T-helper 1 cell treated with Interleukin-12 subunit alpha and Interleukin-12 subunit beta and Interleukin-4 antibody, amounts not matched to agents 30 μg/mL and 1 μg/mL, for 36 hours (primary cell): ENCODE measurements around the gene AFM.
"Not testable (repeated sequence)": the region's sequence is repeated elsewhere in the genome, so short reads cannot be mapped to it uniquely, and the experiment has no call there.

Experiments
- H3K27ac Mint-ChIP-seq: one replicate; pipeline ENCODE4 v1.8.0; 2021; ENCODE audit warnings: mild to moderate bottlenecking, mixed read lengths
- H3K27me3 Mint-ChIP-seq: one replicate; pipeline ENCODE4 v1.8.0; 2021; ENCODE audit warnings: low read depth, mixed read lengths
- H3K36me3 Mint-ChIP-seq: one replicate; pipeline ENCODE4 v1.8.0; 2021; ENCODE audit warnings: low read depth, mixed read lengths
- H3K4me1 Mint-ChIP-seq: one replicate; pipeline ENCODE4 v1.8.0; 2021; ENCODE audit warnings: low read depth, mixed read lengths
- H3K4me3 Mint-ChIP-seq: one replicate; pipeline ENCODE4 v1.8.0; 2021; ENCODE audit warnings: mild to moderate bottlenecking, moderate library complexity, mixed read lengths
- H3K9me3 Mint-ChIP-seq: one replicate; pipeline ENCODE4 v1.8.0; 2021; ENCODE audit warnings: mixed read lengths

Gene AFM

GRCh38 chr4:73507541-73507940 lies 26.0 kb downstream of the AFM start:
- H3K36me3 Mint-ChIP-seq = no peaks in the 10 kb centered on the region
- no peaks in the 10 kb centered on the region for H3K4me1 Mint-ChIP-seq
- H3K27me3 Mint-ChIP-seq = no peaks in the 10 kb centered on the region
- H3K27ac Mint-ChIP-seq = no peak overlapping the region
- H3K9me3 Mint-ChIP-seq = no peaks in the 10 kb centered on the region
- H3K4me3 Mint-ChIP-seq = no peak overlapping the region

GRCh38 chr4:73508651-73509050 lies 27.1 kb downstream of the AFM start:
- no peaks in the 10 kb centered on the region for H3K4me1 Mint-ChIP-seq
- no peak overlapping the region for H3K27ac Mint-ChIP-seq
- H3K4me3 Mint-ChIP-seq = no peak overlapping the region
- no peaks in the 10 kb centered on the region for H3K36me3 Mint-ChIP-seq
- peaks cover under 1% of the 10 kb centered on the region for H3K27me3 Mint-ChIP-seq
- H3K9me3 Mint-ChIP-seq = no peaks in the 10 kb centered on the region

- Mint-ChIP-seq H3K36me3 (no peaks in the 10 kb centered on the region), H3K9me3 (no peaks in the 10 kb centered on the region), H3K4me3 (no peak overlapping the region), H3K27me3 (peaks cover 12% of the 10 kb centered on the region), H3K4me1 (no peaks in the 10 kb centered on the region), H3K27ac (no peak overlapping the region)
These were observed 36.8 kb downstream of the AFM start for GRCh38 chr4:73518340-73518739.

- Mint-ChIP-seq H3K27ac (no peak overlapping the region), H3K4me3 (no peak overlapping the region), H3K36me3 (no peaks in the 10 kb centered on the region), H3K9me3 (no peaks in the 10 kb centered on the region), H3K4me1 (no peaks in the 10 kb centered on the region), H3K27me3 (peaks cover 7% of the 10 kb centered on the region)
These were observed 39.3 kb downstream of the AFM start for GRCh38 chr4:73520821-73521220.

- H3K4me1 Mint-ChIP-seq = peaks cover 3% of the 10 kb centered on the region
- no peak overlapping the region for H3K4me3 Mint-ChIP-seq
- H3K9me3 Mint-ChIP-seq = no peaks in the 10 kb centered on the region
- H3K36me3 Mint-ChIP-seq = no peaks in the 10 kb centered on the region
- H3K27me3 Mint-ChIP-seq = peaks cover 3% of the 10 kb centered on the region
- no peak overlapping the region for H3K27ac Mint-ChIP-seq
These were observed 41.6 kb downstream of the AFM start for GRCh38 chr4:73523126-73523525.

- peaks cover 3% of the 10 kb centered on the region for H3K4me1 Mint-ChIP-seq
- H3K27me3 Mint-ChIP-seq = peaks cover 5% of the 10 kb centered on the region
- no peak overlapping the region for H3K27ac Mint-ChIP-seq
- H3K36me3 Mint-ChIP-seq = no peaks in the 10 kb centered on the region
- no peak overlapping the region for H3K4me3 Mint-ChIP-seq
- H3K9me3 Mint-ChIP-seq = no peaks in the 10 kb centered on the region
These were observed 44.1 kb downstream of the AFM start for GRCh38 chr4:73525611-73526010.

- no peaks in the 10 kb centered on the region for H3K9me3 Mint-ChIP-seq
- no peaks in the 10 kb centered on the region for H3K36me3 Mint-ChIP-seq
- H3K27me3 Mint-ChIP-seq = peaks cover 9% of the 10 kb centered on the region
- no peak overlapping the region for H3K4me3 Mint-ChIP-seq
- H3K27ac Mint-ChIP-seq = no peak overlapping the region
- H3K4me1 Mint-ChIP-seq = peaks cover 3% of the 10 kb centered on the region
These were observed 45.7 kb downstream of the AFM start for GRCh38 chr4:73527196-73527595.

GRCh38 chr4:73528171-73528570 lies 46.6 kb downstream of the AFM start:
- H3K4me1 Mint-ChIP-seq = peaks cover 3% of the 10 kb centered on the region
- peaks cover 18% of the 10 kb centered on the region for H3K27me3 Mint-ChIP-seq
- H3K4me3 Mint-ChIP-seq = no peak overlapping the region
- H3K36me3 Mint-ChIP-seq = no peaks in the 10 kb centered on the region
- H3K27ac Mint-ChIP-seq = no peak overlapping the region
- no peaks in the 10 kb centered on the region for H3K9me3 Mint-ChIP-seq

- Mint-ChIP-seq H3K36me3 (no peaks in the 10 kb centered on the region), H3K9me3 (no peaks in the 10 kb centered on the region), H3K4me3 (no peak overlapping the region), H3K27ac (no peak overlapping the region), H3K4me1 (peaks cover 8% of the 10 kb centered on the region), H3K27me3 (peaks cover 20% of the 10 kb centered on the region)
These were observed 52.2 kb downstream of the AFM start for GRCh38 chr4:73533515-73534422.

- Mint-ChIP-seq H3K27ac (no peak overlapping the region), H3K27me3 (peaks cover 8% of the 10 kb centered on the region), H3K4me3 (no peak overlapping the region), H3K4me1 (peaks cover 8% of the 10 kb centered on the region), H3K36me3 (no peaks in the 10 kb centered on the region), H3K9me3 (no peaks in the 10 kb centered on the region)
These were observed 56.6 kb downstream of the AFM start for GRCh38 chr4:73538162-73538561.

GRCh38 chr4:73539386-73539785 lies 57.8 kb downstream of the AFM start:
- Mint-ChIP-seq H3K4me3 (no peak overlapping the region), H3K4me1 (peaks cover 8% of the 10 kb centered on the region), H3K36me3 (no peaks in the 10 kb centered on the region), H3K27ac (no peak overlapping the region), H3K9me3 (no peaks in the 10 kb centered on the region), H3K27me3 (peaks cover 4% of the 10 kb centered on the region)

- no peaks in the 10 kb centered on the region for H3K9me3 Mint-ChIP-seq
These were observed 59.3 kb downstream of the AFM start for GRCh38 chr4:73540826-73541225.

GRCh38 chr4:73541251-73541650 lies 59.7 kb downstream of the AFM start:
- Mint-ChIP-seq H3K36me3 (no peaks in the 10 kb centered on the region), H3K4me1 (peaks cover 2% of the 10 kb centered on the region), H3K4me3 (no peak overlapping the region), H3K9me3 (no peaks in the 10 kb centered on the region), H3K27me3 (peaks cover 4% of the 10 kb centered on the region), H3K27ac (no peak overlapping the region)

More at GRCh38 chr4:73540826-73541225, 59.3 kb downstream of the AFM start:
- Mint-ChIP-seq H3K36me3 (no peaks in the 10 kb centered on the region), H3K27me3 (peaks cover 4% of the 10 kb centered on the region), H3K4me3 (no peak overlapping the region), H3K27ac (no peak overlapping the region), H3K4me1 (peaks cover 6% of the 10 kb centered on the region)

GRCh38 chr4:73544620-73545019 lies 63.1 kb downstream of the AFM start:
- Mint-ChIP-seq H3K27me3 (no peaks in the 10 kb centered on the region), H3K36me3 (no peaks in the 10 kb centered on the region), H3K4me3 (no peak overlapping the region), H3K4me1 (no peaks in the 10 kb centered on the region), H3K9me3 (no peaks in the 10 kb centered on the region), H3K27ac (no peak overlapping the region)

- H3K4me1 Mint-ChIP-seq, H3K4me3 Mint-ChIP-seq, H3K27ac Mint-ChIP-seq, H3K9me3 Mint-ChIP-seq, H3K27me3 Mint-ChIP-seq, H3K36me3 Mint-ChIP-seq: not testable (repeated sequence)
These were observed 69.3 kb downstream of the AFM start for GRCh38 chr4:73550865-73551264.
